Hypothalamus (tissue), 51 donors: ENCODE data around the gene SEC22C.

ENCODE experiments used
- DNase-seq, 51 donors: peaks; one replicate each; lab custom pipeline; 2025; lab: John Stamatoyannopoulos, UW

Gene SEC22C

DNA sequence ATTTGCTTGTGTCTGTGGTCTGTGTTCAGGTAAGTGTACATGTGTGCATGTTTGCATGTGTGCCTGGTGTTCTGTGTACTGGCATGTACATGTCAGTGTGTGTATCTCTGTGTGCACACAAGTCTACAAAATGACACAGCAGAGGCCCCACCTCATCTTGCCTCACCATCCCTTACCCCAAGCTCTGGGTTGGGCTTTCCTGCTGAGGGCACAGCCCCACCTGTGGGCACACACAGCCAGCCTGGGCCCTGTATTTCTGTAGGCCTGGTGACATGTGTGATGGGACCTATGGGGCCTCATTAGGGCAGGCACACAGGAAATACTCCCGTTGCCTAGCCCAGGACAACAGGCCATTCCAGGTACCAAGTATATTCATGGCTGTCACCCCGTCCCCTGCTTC, 65.8 kb downstream of the SEC22C start:
- no peak for DNase-seq

GRCh38 chr3:42515391-42515916, 66.3 kb downstream of the SEC22C start:
- peak in 15 of 51 donors; percentile 9 to 59 (median 25) for DNase-seq

DNA sequence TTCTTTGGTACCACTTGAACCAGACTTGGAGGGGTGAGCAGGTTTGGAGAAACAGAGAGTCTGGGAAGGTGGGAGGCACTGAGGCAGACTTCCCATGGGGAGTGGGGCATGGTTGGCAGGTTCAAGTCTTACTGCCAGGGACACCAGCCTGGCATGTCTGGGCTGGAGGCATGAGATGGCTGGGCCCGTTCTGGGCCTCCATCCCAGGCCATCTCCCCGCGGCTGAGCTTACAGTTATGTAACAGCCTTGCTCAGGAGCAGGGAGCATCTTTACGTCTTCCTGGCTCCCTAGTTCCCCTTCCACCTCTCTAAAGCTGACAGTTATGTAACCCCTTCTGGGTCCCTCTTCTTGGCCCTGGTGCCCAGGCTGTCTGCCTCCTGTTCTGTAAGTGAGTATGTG, 66.9 kb downstream of the SEC22C start:
- no peak for DNase-seq

DNA sequence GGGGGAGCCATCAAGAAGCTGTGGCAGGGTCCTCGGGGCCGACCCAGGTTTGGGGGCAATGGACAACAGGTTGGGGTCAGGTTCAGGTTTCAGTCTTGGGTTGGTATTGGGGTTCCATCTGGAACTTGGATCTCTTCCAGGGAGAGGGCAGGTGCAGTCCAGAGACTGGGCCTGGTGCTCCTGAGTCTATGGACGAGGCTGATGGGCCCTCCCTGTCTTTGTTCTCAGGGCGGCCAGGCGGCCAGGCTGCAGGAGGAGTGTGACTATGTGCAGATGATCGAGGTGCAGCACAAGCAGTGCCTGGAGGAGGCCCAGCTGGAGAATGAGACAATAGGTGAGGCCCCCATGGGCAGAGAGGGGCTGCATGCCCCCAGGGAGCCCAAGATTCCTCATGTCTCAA, 68.2 kb downstream of the SEC22C start:
- DNase-seq: no peak

DNA sequence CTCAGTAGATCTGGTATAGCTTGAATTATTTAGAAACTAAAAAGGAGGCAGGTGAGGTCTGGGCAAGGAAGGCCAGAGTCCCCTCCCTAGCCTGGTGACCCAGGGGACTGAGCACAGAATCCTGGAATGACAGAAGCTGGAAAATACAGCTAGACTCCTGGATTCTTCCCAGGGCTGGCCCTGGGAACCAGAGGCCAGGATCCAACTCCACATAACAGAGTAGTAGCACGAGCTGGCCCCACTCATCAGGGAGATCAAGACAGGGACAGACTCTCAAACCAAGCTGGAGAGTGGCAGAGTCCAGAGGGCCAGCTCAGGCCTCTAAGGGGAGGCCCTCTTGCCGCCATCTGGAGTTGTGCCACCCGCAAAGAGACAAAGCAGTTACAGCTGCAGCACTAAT, 68.6 kb downstream of the SEC22C start:
- DNase-seq: no peak

- DNase-seq: no peak
Observed at GRCh38 chr3:42511736-42512135, 70.0 kb downstream of the SEC22C start.

DNA sequence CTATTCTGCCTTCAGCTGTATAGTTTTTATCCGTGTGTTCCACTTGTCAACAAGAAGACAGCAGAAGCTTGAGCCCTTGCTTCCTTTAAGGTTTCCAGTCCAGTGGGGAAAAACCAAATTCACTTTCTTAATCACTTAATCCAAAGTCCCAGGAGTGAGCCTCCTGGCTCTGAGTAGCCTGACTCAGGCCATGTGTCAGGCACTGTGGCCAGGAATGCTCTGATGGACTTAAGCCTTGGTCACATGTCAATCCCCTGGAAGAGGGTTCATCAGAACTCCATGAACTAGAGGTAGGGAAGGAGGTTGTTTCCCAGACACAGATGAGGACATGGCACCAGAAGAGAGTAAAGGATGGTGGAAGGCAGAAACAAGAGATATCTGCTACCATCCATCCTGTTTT, 70.6 kb downstream of the SEC22C start:
- no peak for DNase-seq

- DNase-seq: no peak
Observed at GRCh38 chr3:42510325-42510724, 71.4 kb downstream of the SEC22C start.

DNA sequence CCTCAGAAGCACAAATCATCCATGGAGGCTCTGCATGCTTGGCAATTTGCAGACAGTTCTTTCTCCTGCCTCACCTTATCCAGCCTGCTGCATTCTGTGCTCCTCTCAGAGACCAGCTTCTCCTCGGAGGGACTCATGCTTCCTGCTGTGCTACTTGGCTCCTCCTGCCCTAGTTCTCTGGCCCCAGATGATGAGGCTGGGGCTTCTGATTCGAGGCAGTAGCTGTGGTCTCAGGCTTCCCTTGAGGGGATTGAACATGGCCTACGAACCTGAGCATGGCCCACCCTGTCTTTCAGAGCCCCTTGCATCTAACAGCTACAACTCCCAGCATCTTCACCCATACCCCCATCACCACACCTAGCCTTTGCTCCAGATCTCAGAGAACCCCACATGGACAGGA, 72.7 kb downstream of the SEC22C start:
- DNase-seq: no peak

GRCh38 chr3:42508562-42508961, 73.2 kb downstream of the SEC22C start:
- no peak for DNase-seq

GRCh38 chr3:42507761-42508335, 73.9 kb downstream of the SEC22C start:
- DNase-seq: no peak

GRCh38 chr3:42507252-42507651, 74.5 kb downstream of the SEC22C start:
- no peak for DNase-seq

DNA sequence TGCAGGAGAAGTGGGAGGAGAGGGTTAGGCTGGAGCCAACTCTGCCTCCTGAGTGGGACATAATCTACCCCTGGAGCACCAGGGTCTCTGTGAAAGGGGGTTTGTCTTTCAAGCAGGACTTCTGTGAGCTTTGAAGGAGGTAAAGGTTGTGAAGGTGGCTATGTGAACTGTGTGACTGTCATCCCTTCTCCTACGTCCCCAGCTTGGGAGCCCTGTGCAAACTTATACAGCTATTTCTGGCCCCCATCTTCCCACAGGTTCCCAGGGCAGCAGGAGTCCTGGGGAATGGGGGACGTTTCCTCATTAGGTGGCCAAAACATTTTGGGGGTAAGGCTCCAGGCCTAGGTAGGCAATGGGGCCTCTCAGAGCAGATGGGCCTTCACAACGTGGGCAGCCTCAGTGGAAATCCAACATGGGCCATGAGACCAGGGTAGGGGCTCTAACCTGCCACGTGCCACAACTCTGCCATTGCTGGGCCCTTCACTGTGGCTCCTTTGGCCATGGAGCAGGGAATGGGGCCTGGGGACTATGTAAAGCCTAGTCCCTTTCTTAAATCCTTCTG, 75.8 kb downstream of the SEC22C start:
- DNase-seq: no peak

- DNase-seq: no peak
Observed at GRCh38 chr3:42505128-42505848, 76.5 kb downstream of the SEC22C start.

GRCh38 chr3:42504334-42505127, 77.2 kb downstream of the SEC22C start:
- no peak for DNase-seq

DNA sequence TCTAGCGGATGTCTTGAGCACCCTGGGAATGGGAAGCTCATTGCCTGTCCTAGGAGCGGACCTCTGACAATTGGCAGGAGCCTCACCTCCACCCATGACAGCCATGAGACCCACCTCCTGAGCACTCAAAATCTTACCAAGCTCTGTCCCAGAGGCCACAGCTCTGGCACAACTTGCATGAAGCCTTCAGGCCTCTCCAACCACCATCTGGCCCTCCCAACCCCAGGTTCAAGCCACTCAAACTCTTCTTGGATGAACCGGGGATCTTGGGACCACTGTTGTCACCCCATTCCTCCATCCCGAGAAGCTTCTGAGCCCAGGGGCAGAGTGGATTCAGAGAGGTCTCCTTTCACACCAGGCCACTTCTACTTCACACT, 77.8 kb downstream of the SEC22C start:
- no peak for DNase-seq

GRCh38 chr3:42503251-42503924, 78.4 kb downstream of the SEC22C start:
- DNase-seq: no peak

- peak in 44 of 51 donors; percentile 16 to 83 (median 56) for DNase-seq
Observed at GRCh38 chr3:42502429-42503250, 79.1 kb downstream of the SEC22C start, which contains the start of gene VIPR1. Gene VIPR1 (plus strand): TSS chr3:42502643. CDS start chr3:42502736, 93 bp downstream.

- DNase-seq: peak in 32 of 51 donors; percentile 9 to 71 (median 31)
Observed at GRCh38 chr3:42501681-42502428, 79.9 kb downstream of the SEC22C start.
